ENCODE results near the gene HPCAL1. TPM values are rescaled to one million over a fixed set of nuclear protein-coding genes. Genes with fewer than 3 reads are reported as not detected.

Gene HPCAL1
- total and polyA plus RNA-seq, 2 of the 8 experiments (the other 6 are each of a cell fraction or from before 2014, with no cell fraction given), result 5.8 to 8.6 TPM

DNA sequence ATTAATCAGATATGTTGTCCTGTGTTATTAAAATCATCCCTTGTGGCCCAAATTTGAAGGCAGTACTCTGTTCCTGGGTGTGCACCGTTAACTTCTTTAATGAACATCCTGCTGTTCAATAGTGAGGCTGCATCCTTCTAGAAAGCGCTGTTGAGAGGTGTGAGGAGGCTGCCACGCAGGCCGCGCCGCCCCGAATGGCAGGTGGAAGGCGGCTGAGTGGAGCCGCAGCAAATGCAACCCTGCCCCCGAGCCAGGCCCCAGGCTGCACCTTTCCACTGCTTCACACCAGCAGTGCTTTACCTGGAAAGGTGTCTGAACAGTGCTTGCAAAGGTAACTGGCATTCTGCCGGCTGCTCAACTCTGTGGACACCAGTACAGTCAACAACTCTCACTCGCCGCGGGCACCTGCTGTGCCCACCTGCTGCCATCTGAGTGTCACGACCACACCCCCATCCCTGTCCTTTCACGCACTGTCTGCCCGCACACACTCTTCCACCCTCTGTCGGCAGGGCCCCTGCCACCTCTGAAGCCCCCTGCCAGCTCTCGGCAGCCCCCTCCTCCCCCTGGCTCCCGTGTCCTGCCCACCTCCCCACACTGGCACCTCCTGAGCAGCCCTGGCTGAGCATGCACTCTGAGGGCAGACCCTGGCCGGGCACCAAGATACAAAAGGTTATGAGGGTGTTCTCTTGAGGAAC, 74.5 kb downstream of the HPCAL1 start (continued):
- TF ChIP-seq USF2 (IDR thresholded peaks at IDR 0.05; ENCODE audit: low read length) (no peak), BRCA1 (IDR thresholded peaks at IDR 0.05; ENCODE audit: low read depth, low read length) (no peak), HDAC6 (IDR thresholded peaks at IDR 0.05; ENCODE audit: low read depth, low read length) (no peak), TBP (IDR thresholded peaks at IDR 0.05; ENCODE audit: low read depth, low read length) (no peak), POLR2A (IDR thresholded peaks at IDR 0.05; ENCODE audit: control extremely low read depth in 1 of 2, low read depth in 2 of 2, low read length in 2 of 2) (no peak), NRF1 (IDR thresholded peaks at IDR 0.05; ENCODE audit: low read depth, low read length) (no peak), KDM5A (IDR thresholded peaks at IDR 0.05; ENCODE audit: low read length) (no peak), EGR1 (IDR thresholded peaks at IDR 0.05; ENCODE audit: borderline replicate concordance, low read depth, low read length) (no peak), CTBP2 (IDR thresholded peaks at IDR 0.05; ENCODE audit: borderline replicate concordance, insufficient read depth, insufficient read length, low read length) (no peak), RFX5 (IDR thresholded peaks at IDR 0.05; ENCODE audit: borderline replicate concordance, low read depth, low read length) (no peak), CREB1 (IDR thresholded peaks at IDR 0.05) (no peak), ASH2L (IDR thresholded peaks at IDR 0.05; ENCODE audit: low read length) (no peak)
